Measurements from ENCODE around the gene ECE1. TPM values are rescaled to one million over a fixed set of nuclear protein-coding genes. Genes with fewer than 3 reads are reported as not detected.

The ECE1 gene
- total and polyA plus RNA-seq, 7 donors, result 12.2 to 24.9 (median 14.6) TPM

GRCh38 chr1:21304488-21304887 lies 14.2 kb upstream of the ECE1 start:
- no peak for ATAC-seq
- Histone ChIP-seq H3K4me3 (no peak overlapping the region), H3K4me1 (peaks cover 7% of the 10 kb centered on the region), H3K36me3 (ENCODE audit: insufficient read depth in 1 of 2, low read depth in 1 of 2) (no peaks in the 10 kb centered on the region), H3K27ac (no peak overlapping the region), H3K9me3 (no peaks in the 10 kb centered on the region), H3K27me3 (ENCODE audit: insufficient read depth in 3 of 3, low read length in 2 of 3) (no peaks in the 10 kb centered on the region)
- 64 to 83% (median 65%) methylated on average over 2 of the region's 2 CpGs for WGBS, 3 donors
- DNase-seq, result no peak
- TF ChIP-seq CTCF (IDR thresholded peaks at IDR 0.05), result no peak
- intact Hi-C loops (cut with DNase I), result no loop called here

GRCh38 chr1:21302747-21303715 lies 12.8 kb upstream of the ECE1 start:
- no peaks in the 10 kb centered on the region for H3K9me3 ChIP-seq
- H3K4me3 ChIP-seq, result no peak overlapping the region
- H3K4me1 ChIP-seq, result peaks cover 7% of the 10 kb centered on the region
- no peak for DNase-seq
- H3K36me3 ChIP-seq (ENCODE audit: insufficient read depth in 1 of 2, low read depth in 1 of 2), result no peaks in the 10 kb centered on the region
- TF ChIP-seq CTCF (IDR thresholded peaks at IDR 0.05), result no peak
- H3K27me3 ChIP-seq (ENCODE audit: insufficient read depth in 3 of 3, low read length in 2 of 3), result no peaks in the 10 kb centered on the region
- WGBS, 3 donors, result 40 to 62% (median 43%) methylated on average over 11 of the region's 11 CpGs
- intact Hi-C loops (cut with DNase I), result no loop called here
- peak; percentile 26 to 54 (median 40) for ATAC-seq
- H3K27ac ChIP-seq, result no peak overlapping the region

- DNase-seq, result no peak
- no peak for ATAC-seq
- peaks cover 7% of the 10 kb centered on the region for H3K4me1 ChIP-seq
- H3K27me3 ChIP-seq (ENCODE audit: insufficient read depth in 3 of 3, low read length in 2 of 3), result no peaks in the 10 kb centered on the region
- intact Hi-C loops (cut with DNase I), result no loop called here
- H3K27ac ChIP-seq, result no peak overlapping the region
- no peak overlapping the region for H3K4me3 ChIP-seq
- no peaks in the 10 kb centered on the region for H3K36me3 ChIP-seq (ENCODE audit: insufficient read depth in 1 of 2, low read depth in 1 of 2)
- no peaks in the 10 kb centered on the region for H3K9me3 ChIP-seq
- TF ChIP-seq CTCF (IDR thresholded peaks at IDR 0.05), result no peak
- WGBS, 3 donors, result 72 to 75% (median 75%) methylated on average over 10 of the region's 10 CpGs
Measured at GRCh38 chr1:21301794-21302440, 11.7 kb upstream of the ECE1 start.

DNA sequence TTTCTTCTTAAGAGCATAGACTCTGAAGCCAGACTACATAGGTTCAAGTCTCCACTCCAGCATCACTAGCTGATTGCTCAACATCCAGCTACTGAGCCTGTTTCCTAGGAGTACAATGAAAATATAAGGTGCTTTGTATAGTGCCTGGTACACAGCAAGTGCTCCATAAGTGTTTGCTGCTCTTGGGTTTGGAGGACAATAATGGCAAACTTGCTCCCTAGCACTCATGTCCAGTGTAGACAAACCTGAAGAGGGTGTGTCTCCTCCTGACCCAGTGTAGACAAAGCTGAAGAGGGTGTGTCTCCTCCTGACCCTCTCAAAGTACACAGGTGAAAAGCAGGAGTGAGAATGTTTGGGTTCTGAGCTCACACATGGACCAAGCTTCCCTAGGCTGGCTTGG lies 10.5 kb upstream of the ECE1 start:
- DNase-seq (no peak), ATAC-seq (no peak)
- Histone ChIP-seq H3K9me3 (no peaks in the 10 kb centered on the region), H3K36me3 (ENCODE audit: insufficient read depth in 1 of 2, low read depth in 1 of 2) (no peaks in the 10 kb centered on the region), H3K4me3 (no peak overlapping the region), H3K27ac (no peak overlapping the region), H3K4me1 (peaks cover 7% of the 10 kb centered on the region), H3K27me3 (ENCODE audit: insufficient read depth in 3 of 3, low read length in 2 of 3) (peaks cover 0 to 2% (median 0%) of the 10 kb centered on the region in 3 donors)
- TF ChIP-seq CTCF (IDR thresholded peaks at IDR 0.05), result no peak
- intact Hi-C loops (cut with DNase I), result no loop called here
